ENCODE measurements around the gene LYZ. TPM values are rescaled to one million over a fixed set of nuclear protein-coding genes. Genes with fewer than 3 reads are reported as not detected.

The LYZ gene
- total RNA-seq, 1 experiment from 2014 or later = not detected

DNA sequence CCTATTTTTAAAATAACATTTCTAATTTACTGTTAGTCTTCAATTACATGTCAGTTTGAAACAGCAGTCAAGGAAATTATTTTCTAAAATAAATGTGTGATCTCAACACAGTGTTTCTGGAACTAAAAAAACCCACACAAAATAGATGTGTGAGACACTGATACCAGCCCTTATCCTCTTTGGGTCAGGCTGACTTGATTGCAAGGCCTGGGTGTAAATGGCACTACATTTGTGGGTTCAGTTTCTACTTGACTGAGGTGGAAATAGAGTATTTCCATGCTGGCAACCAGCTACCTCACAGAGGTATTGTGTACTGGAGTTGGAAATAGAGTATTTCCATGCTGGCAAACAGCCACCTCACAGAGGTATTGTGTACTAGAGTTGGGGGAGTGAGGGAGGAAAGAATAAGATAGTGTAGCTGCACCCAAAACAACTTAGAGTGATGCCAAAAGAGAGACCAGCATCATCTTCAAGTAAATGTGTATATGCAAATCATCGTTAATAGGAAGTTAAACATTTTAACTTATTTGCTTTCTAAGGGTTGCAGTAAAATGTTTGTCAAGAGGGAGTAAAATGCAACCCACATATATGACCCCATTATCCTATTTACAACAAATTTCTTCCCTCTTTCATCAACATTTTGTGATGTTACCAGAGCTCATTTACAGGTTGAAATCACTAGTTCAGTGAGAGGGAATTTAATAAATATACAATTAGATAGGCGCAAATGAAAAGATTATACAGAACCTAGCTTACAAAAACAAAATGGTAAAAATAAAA is 10.7 kb upstream of the LYZ start:
- in situ Hi-C loops (cut with HindIII; ENCODE audit: low pct_unique_long_range_greater_than_20kb, low sequenced_read_pairs) = no loop called here
- no peak for DNase-seq (ENCODE audit: low read depth)

- no peak for DNase-seq (ENCODE audit: low read depth)
- in situ Hi-C loops (cut with HindIII; ENCODE audit: low pct_unique_long_range_greater_than_20kb, low sequenced_read_pairs) = no loop called here
Observed at GRCh38 chr12:69338120-69338859, 9.9 kb upstream of the LYZ start.

GRCh38 chr12:69338936-69339335 is 9.2 kb upstream of the LYZ start:
- in situ Hi-C loops (cut with HindIII; ENCODE audit: low pct_unique_long_range_greater_than_20kb, low sequenced_read_pairs) = no loop called here
- no peak for DNase-seq (ENCODE audit: low read depth)

GRCh38 chr12:69339999-69340398 is 8.2 kb upstream of the LYZ start:
- DNase-seq (ENCODE audit: low read depth) = no peak
- in situ Hi-C loops (cut with HindIII; ENCODE audit: low pct_unique_long_range_greater_than_20kb, low sequenced_read_pairs) = no loop called here

DNA sequence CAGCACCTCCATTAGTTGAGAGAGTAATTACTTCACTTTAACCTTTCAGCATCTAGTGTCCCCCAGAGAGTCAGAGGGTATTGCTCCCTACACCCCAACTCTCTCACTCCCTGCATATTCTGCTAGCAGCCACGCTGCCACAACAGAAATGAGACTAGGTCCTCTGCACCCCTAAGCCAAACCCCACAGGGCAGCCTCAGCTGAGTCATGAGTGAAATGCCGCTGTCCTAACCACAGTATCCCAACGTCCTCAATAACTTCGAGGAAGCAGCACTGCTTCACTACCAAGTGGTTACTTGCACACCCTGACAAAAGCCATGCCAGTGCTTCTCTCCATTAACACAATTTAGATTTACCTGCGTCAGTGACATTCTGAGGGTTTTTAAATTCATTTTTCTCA is 6.9 kb upstream of the LYZ start:
- in situ Hi-C loops (cut with HindIII; ENCODE audit: low pct_unique_long_range_greater_than_20kb, low sequenced_read_pairs) = no loop called here
- DNase-seq (ENCODE audit: low read depth) = no peak

- no peak for DNase-seq (ENCODE audit: low read depth)
- in situ Hi-C loops (cut with HindIII; ENCODE audit: low pct_unique_long_range_greater_than_20kb, low sequenced_read_pairs) = no loop called here
Observed at GRCh38 chr12:69342421-69342820, 5.8 kb upstream of the LYZ start.

DNA sequence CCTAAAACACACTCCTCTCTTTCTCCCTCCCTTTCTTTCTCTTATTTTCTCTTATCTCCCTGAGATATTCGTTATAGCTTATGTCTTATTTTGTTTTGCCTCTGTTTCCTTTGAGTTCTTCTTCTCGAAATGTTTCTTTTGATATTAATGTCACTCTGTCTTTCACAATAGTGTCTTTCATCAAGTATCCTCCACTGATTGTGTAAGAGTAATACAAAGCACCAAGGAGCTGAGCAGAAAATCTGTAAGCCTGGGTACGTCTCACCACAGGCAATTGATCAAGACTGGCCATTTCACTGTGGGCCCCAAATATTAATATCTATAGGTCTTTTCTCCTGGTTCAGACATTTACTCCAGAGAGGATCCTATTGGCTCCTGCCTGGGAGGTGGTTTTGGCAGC is 4.8 kb upstream of the LYZ start:
- in situ Hi-C loops (cut with HindIII; ENCODE audit: low pct_unique_long_range_greater_than_20kb, low sequenced_read_pairs) = no loop called here
- no peak for DNase-seq (ENCODE audit: low read depth)

DNA sequence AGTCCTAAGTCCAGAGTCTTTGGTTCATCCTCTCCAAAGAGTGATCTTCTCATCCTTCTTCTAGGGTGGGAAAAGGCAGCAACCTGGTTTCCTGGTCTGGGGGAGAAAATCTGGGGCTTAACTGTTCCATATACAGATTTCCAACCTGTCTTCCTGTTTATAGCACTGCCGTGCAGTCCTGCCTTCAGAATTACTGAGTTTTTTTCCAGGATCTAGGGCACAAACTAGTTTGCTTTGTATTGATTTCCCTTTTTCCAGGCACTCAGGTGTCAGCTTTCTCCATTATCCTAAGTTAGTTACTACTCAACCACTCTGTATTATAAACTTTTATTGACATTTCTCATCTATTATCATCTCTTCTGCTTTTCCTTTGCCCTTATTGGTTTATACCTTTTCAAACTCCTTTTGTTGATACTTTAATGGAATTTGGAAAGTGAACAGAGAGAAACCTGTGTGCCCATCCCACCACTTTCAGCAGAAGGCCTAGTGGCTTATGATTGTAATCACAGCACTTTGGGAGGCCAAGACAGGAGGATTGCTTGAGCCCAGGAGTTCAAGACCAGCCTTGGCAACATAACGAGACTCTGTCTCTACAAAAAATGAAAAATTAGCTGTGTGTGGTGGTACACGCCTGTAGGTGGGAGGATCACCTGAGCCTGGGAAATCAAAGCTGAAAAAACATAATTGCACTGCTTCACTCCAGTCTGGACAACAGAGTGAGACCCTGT is 4.1 kb upstream of the LYZ start:
- DNase-seq (ENCODE audit: low read depth) = no peak
- in situ Hi-C loops (cut with HindIII; ENCODE audit: low pct_unique_long_range_greater_than_20kb, low sequenced_read_pairs) = no loop called here

GRCh38 chr12:69345077-69345476 is 3.1 kb upstream of the LYZ start:
- in situ Hi-C loops (cut with HindIII; ENCODE audit: low pct_unique_long_range_greater_than_20kb, low sequenced_read_pairs) = no loop called here

DNA sequence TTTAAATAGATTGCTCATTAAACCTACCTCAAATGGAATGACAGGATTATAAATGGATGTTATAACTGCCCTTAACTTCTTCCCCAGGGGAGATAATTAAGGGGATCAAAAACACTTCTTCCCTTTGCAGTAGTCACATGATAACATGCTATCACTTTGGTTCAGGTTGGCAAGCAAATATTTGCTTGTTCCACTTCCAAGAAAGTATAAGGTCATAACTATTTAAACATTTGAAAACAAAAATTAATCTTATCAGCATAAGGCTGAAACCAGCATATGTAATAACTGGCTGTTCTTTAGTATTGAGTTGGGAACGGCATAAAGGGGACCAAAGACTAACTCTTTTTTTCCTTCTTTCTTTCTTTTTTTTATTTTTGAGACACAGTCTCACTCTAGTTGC is 2.4 kb upstream of the LYZ start:
- no peak for DNase-seq (ENCODE audit: low read depth)
- in situ Hi-C loops (cut with HindIII; ENCODE audit: low pct_unique_long_range_greater_than_20kb, low sequenced_read_pairs) = no loop called here

More at GRCh38 chr12:69345077-69345476, 3.1 kb upstream of the LYZ start:
- no peak for DNase-seq (ENCODE audit: low read depth)

DNA sequence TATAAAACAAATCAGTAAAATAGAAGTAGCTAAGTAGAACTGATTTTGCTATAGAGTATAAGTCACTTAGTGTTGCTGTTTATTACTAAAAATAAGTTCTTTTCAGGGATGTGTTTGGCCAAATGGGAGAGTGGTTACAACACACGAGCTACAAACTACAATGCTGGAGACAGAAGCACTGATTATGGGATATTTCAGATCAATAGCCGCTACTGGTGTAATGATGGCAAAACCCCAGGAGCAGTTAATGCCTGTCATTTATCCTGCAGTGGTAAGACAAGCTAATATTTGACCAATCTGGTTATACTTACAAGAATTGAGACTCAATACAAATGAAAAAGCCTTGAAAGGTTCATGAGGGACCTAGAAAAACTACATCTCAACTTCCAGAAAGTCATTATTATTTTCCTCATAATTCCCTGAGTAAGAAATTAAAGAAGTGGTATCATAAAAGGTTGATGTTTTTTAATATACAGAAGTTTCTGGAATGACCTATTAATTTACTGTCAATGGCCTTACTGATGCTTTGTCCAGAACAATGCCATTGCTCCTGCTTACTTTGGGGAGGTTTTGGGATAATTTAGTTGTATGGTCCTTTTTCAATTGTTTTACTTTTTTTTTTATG is 1.9 kb downstream of the LYZ start:
- DNase-seq (ENCODE audit: low read depth) = no peak
- in situ Hi-C loops (cut with HindIII; ENCODE audit: low pct_unique_long_range_greater_than_20kb, low sequenced_read_pairs) = no loop called here

GRCh38 chr12:69350777-69351176 is 2.6 kb downstream of the LYZ start:
- in situ Hi-C loops (cut with HindIII; ENCODE audit: low pct_unique_long_range_greater_than_20kb, low sequenced_read_pairs) = no loop called here
- no peak for DNase-seq (ENCODE audit: low read depth)

DNA sequence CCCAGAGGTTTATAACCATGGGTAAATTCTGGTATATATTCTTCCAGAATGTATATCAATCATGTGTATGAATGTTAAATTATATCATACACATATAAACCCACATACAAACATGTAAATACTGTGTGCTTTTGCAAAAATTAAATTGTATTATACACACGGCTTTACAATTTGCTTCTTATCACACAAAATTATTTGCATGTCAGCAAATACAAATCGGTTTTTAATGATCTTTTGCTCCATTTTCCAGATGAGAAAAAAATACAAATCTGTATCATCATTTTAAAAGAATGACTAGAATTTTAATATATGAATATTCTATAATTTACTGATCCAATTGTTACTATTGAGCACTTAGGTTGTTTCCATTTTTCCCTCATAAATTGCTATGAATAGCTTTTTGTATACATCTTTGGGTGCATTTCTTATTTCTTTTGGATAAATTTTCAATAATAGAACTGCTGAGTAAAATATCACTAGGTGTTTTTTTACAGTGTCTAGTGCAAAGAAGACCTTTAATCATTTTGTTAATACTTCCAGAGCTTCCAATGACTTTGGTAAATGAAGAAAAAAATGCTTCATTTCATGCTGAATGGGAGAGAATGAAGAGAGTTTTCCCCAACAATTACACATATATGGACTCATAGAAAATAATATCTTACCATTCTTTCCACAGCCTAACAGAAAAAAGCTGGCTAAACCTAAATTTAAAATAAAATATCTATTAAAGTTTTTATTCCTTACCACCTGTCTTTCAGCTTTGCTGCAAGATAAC is 3.5 kb downstream of the LYZ start:
- in situ Hi-C loops (cut with HindIII; ENCODE audit: low pct_unique_long_range_greater_than_20kb, low sequenced_read_pairs) = no loop called here
- no peak for DNase-seq (ENCODE audit: low read depth)

- in situ Hi-C loops (cut with HindIII; ENCODE audit: low pct_unique_long_range_greater_than_20kb, low sequenced_read_pairs) = no loop called here
- no peak for DNase-seq (ENCODE audit: low read depth)
Observed at GRCh38 chr12:69352904-69353303, 4.7 kb downstream of the LYZ start.

DNA sequence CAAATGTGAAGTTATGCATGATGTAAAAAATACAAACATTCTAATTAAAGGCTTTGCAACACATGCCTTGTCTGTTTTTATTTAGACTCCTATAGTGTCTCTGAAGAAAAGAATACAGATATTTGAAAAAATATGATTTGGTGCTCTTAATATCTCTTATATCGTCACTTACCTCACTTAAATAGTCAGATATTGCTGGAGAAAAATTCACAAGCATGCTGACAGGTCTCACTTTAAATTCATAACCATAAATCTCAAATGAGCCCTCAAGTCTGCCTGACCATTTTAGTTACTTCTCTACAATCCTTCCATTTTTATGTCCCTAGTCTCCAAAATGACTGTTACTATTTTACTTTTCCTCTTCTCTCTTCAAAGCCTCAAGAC is 6.0 kb downstream of the LYZ start:
- DNase-seq (ENCODE audit: low read depth) = no peak
- in situ Hi-C loops (cut with HindIII; ENCODE audit: low pct_unique_long_range_greater_than_20kb, low sequenced_read_pairs) = no loop called here

DNA sequence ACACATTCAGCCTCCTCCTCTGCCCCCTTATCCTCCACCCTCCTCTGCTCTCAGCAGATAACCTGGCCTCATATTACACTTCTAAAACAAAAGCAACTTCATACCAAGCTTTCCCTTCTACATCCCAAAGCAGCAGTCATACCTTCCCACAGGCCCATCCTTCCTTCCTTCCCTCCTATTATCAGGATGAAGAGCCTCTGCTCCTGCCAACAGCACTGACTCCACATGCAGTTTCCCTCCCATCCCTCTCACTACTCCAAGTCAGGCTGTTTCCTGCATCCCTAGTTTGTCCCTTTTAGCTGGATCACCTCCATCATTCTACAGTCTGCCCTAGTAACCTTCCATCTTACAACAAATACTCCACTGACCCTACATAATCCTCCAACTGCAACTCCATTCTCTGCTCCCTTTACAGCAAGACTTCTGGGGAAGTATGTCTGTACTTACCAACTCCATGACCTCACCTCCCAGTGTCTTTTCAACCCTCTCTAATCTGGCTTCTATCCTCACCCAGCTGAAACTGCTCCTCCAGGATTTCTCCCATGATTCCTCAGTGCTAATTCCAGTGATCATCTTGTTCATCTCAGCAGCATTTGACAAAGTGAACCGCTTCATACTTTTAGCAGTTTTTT is 6.5 kb downstream of the LYZ start:
- DNase-seq (ENCODE audit: low read depth) = no peak
- in situ Hi-C loops (cut with HindIII; ENCODE audit: low pct_unique_long_range_greater_than_20kb, low sequenced_read_pairs) = no loop called here

DNA sequence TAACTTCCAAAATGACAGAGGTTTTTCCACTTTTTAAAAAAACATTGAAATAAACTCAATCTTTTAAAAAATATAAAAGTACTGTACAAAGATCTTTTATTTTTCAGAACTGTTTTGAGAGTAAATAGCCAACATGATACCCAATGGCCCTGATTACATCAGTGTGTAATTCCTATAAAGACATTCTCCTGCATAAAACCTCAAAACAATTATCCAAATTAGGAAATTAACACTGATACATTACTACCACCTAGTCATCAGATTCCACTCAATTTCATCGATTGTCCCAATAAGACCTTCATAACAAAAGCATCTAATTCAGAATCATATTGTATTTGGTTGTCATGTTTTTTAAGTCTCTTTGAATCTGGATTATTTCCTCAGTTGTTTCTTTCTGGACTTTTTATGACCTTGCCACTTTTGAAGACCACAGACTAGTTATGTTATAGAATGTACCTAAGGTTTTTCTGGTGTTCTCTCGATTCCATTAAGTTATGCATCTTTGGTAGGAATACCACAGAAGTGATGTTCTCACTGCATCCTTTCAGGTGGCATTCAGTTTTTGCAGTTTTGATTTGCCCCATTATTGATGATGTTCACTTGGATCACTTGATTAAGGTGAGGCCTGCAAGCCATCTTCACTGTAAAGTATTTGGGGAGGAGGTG is 7.3 kb downstream of the LYZ start:
- DNase-seq (ENCODE audit: low read depth) = no peak
- in situ Hi-C loops (cut with HindIII; ENCODE audit: low pct_unique_long_range_greater_than_20kb, low sequenced_read_pairs) = no loop called here

Measured in Caki2 (cell line).